Measurements from ENCODE around the gene HYAL1.
A peak's percentile ranks its signal among the peaks of the same experiment; 100 is the strongest.
"Not testable (repeated sequence)": the region's sequence is repeated elsewhere in the genome, so short reads cannot be mapped to it uniquely, and the experiment has no call there.

Gene HYAL1

DNA sequence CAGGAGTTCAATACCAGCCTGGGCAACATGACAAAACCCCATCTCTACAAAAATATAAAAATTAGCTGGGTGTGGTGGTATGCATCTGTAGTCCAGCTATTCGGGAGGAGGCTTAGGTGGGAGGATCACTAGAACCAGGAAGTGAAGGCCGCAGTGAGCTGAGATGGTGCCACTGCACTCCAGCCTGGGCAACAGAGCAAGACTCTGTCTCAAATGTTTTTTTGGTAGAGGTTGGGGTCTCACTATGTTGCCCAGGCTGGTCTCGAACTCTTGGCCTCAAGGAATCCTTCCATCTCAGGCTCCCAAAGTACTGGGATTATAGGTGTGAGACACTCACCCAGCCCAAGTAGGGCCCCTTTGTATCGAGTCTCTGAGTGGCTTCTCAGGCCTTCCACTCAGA, 9.3 kb downstream of the HYAL1 start:
- no peak for DNase-seq (ENCODE audit: low read depth, low spot score)

DNA sequence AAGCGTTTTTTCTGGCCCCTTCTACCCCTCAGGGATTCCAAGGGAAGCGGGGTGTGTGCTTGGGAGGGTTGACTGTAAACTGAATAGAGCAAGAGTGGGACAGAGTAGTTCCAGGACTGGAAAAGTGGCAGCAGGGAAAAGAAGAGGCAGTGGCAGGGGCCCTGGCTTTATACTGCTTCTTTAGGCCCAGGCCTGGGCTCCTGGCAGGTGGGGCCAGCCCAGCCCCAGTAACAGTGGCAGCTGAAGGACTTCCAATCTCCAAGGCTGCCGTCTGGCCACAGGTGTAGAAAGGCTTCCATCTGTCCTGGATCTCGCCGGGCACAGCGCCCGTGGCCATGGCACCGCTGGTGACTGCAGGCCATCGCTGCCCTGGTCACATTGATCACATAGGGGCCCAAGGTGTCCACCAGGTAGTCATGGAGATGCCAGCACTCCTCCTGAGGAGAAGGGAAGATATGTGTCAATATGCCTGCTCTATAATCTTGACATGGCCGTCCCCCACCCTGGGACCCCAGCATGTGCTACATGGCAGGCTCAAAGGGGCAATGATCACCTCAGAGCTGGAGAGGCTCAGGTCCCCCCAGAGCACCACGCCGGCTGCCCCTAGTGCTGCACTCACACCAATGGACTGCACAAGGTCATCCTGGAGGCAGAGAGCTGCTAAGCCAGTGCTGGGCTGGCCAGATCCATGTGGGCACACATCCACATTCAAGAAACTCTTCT, 10.1 kb downstream of the HYAL1 start:
- DNase-seq (ENCODE audit: low read depth, low spot score), result no peak

DNA sequence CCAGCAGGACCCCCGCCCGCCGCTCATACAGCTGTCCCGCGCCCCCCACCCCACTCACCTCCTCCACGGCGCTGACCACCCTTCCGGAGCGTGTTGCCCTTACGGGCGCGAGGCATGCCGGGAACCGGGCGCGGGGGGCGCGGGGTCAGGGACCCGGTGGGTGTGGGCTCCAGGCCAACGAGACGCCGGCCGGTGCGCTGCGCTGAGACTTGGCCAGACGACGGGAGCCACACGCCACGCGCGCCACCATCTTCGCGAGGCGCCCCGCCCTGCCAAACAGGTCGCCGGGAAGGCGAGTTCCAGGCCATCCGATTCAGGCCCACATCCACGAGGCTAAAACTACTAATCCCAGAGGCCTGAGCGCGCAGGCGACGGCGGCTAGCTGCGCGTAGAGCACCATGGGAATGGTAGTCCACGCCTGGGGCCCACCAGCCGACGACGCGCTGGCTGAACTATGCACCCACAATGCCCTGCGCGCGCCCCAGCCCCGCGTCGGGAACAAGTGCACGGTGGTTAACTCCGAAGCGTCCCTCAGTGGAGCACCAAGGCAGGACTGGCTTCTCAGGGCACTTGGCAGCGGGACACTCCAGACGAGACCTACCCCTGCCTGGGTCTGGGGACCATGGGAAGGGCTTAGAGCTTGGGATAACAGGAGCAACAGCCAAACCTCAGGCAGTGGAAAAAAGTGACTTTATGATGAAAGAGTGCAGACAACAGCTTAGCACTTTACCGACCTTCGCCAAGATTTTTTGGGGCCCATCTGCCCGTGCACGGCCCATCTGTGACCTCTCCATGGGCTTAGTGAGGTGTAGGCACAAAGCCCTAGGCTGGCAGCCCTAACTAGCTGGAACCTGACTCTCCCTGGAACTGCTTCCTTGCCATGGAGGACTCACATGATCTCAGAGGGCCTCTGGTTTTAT, 11.0 kb downstream of the HYAL1 start, which contains the start of gene IFRD2:
Gene IFRD2 (minus strand): TSS at position 271 of the 920 bp plus-strand sequence. CDS start 155 bp downstream, at position 116.
- peak; percentile 98 for DNase-seq (ENCODE audit: low read depth, low spot score)

DNA sequence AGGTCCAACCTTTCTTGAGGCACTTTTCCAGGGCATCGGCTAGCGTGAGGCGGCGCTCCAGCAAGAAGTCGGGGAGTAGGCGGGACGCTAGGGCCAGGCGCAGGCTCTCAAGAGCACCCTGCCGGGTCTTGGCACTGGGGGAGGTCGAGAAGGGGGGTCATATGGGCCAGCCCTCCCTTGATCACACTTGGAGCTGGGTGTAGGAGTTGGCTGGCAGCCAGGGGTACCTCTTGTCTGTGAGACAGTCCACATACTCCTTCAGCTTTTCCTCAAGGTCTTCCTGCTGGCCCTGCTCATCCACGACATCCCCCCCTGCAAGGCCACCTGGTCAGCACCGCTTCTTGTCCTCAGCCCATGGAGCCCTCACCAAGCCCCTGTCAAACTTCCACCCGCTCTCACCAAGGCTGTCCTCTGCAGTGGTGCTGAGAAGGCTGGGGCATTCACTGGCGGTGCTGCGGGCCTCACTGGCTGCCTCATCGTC, 13.2 kb downstream of the HYAL1 start:
- DNase-seq (ENCODE audit: low read depth, low spot score), result no peak

DNA sequence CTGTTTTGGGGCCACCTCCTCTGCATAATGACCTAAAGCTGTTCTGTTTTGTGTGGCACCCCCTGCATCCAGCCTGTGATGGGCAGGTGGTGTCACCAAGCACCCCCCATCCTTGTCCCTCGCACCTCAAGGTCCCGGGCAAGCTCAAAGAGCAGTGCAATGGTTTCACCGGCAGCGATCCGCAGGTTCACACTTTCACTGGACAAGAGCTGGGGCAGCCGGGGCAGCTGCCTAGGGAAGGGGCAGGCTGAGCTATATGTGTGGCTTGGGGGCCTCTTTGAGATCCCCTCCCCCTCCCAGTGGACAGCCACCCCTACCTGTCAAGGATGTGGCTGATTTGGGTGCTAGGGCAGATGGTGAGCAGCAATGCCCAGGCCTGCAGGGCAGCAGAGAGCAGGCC, 14.2 kb downstream of the HYAL1 start:
- no peak for DNase-seq (ENCODE audit: low read depth, low spot score)

DNA sequence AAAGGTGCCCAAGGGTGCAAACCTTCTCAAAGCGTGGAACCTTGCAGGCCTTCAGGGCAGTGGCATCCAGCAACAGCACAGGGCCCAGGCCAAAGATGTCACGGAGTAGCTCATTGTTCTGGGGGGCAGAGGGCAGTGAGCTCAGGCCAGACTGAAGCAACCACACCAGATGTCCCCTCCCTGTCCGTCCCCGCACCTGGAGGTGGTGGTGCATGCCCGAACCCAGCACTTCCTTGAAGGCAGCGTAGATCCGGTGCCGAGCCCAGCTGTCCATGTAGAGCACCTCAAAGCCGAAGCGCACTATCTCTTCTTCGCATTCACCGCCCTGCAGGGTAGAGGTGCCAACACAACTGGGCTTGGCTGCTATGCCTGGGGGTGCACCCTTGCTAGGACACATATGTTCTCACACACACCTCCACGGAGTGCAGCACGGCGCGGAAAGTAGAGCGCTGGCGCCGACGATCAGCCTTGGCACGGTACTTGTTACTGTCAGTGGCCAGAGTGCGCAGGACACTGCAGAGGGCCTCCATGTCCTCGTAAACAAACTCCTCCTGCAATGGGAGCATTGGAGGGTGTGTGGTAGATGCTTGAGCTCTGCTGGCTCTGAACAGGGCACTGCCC, 14.9 kb downstream of the HYAL1 start:
- DNase-seq (ENCODE audit: low read depth, low spot score), result no peak

DNA sequence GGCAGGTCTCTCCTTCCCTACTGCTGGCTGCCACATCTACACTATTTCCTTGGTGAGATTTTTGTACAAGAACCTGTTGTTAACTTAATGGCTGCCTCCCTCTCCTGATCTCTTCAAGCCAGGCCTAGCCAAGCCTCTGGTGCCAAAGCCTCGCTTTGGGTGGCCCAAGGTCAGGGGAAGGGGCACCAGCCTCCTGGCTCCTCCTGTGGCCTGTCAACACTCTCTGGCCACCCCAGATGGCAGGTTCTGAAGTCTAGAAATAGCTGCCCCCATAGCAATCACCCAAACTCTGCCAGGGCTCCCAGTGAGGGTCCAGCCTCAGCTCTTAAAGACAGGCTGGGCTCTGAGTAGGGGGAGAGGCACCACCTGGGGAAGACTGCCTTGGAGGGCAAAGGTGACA, 16.1 kb downstream of the HYAL1 start:
- no peak for DNase-seq (ENCODE audit: low read depth, low spot score)

DNA sequence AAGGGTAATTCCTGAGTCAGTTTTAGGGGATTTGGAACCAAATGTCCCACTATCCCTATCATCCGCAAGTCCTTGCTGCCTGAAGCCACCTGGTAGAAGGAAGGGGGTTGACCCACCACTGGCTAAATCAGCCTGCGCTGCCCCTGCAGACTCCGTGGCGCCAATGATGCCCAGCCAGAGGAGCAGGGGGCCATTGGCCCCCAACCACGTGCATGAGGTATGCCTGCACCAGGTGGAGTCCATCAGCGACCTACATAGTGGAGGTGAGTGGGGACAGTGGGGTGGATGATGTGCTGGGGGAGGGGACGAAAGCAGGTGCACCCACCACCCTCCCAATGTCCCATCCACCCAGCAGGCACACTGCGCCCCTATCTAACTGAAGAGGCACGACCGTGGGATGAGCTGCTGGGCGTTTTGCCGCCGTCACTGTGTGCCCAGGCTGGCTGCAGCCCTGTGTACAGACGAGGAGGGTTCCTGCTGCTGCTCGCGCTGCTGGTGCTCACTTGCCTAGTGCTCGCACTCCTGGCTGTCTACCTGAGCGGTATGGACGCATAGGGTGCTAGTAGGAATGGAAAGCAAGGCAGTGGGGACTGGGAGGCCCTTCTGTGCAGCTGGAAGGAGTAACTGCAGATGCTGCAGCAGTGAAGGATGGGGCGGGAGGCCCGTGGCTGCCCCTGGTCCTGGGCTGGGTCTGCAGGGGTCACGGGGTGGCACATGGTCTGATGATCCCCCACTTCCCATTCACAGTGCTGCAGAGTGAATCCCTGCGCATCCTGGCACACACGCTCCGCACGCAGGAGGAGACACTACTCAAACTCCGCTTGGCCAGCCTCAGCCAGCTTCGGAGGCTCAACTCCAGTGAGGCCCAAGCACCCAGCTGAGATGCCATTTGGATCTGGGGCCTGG, 16.8 kb downstream of the HYAL1 start:
- no peak for DNase-seq (ENCODE audit: low read depth, low spot score)

DNA sequence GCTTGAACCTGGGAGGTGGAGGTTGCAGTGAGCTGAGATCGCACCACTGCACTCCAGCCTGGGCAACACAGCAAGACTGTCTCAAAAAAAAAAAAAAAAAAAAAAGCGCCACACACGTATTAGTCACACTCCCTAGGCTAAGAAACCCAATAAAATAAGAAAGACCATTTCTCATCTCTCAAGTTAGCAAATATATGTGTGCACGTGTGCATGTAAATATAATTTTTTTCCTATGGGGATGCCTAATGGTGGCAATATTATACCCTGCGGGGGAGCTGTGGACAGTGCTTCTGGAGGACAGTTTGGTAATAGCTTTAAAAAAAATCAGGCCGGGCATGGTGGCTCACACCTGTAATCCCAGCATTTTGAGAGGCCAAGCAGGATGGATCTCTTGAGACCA, 19.3 kb downstream of the HYAL1 start:
- not testable (repeated sequence) for DNase-seq (ENCODE audit: low read depth, low spot score)

DNA sequence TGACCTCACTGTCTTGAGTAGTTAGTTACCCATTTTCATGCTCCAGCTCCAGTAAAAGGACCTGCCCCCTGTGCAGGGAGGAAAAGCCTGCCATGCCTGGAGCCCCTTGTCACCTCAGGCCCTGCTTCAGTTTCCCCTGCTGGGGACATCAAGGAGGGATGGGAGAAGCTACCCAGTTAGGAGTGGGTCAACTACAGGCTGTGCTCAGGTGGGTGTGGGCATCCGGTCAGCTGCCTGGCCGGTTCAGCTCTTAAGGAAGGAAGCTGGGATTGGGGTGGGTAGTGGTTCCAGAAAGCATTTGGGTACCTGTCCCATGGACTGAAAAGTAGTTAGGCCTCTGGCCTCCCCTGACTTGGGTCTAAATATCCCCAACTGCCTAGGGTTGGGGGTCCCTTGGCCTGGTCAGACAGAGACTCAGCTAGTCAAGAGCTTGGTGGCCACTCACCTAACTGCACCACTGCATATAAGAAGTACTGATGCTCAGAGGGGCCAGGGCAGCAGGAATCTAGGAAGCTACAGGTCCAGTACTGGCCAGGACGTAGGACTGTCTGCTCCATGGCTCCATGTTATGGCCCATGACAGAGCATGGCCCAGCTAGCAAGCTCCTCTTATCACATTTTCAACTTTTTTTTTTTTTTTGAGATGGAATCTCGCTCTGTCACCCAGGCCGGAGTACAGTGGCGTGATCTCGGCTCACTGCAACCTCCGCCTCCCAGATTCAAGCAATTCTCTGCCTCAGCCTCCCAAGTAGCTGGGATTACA, 23.9 kb downstream of the HYAL1 start:
- DNase-seq (ENCODE audit: low read depth, low spot score), result no peak

DNA sequence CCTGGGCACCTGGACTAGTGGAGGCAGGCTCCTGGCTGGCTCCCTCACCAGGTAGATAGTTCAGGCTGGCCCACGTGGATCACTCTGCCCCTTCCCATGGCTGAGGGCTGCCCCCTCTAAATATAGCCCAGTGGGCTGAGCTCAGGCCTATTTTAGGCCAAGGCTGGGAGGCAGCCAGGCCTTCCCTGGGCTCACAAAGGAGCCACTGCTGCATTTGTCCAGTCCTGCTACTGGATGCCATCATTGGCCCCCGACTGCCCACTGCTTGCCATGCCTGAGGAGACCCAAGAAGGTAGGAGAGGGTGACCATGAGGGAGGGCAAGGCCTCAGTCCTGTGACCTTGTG, 24.5 kb downstream of the HYAL1 start, which contains the start of gene LSMEM2:
Gene LSMEM2 (plus strand): TSS at position 208 of the 345 bp plus-strand sequence. CDS start 27 bp downstream, at position 235.
- no peak for DNase-seq (ENCODE audit: low read depth, low spot score)

DNA sequence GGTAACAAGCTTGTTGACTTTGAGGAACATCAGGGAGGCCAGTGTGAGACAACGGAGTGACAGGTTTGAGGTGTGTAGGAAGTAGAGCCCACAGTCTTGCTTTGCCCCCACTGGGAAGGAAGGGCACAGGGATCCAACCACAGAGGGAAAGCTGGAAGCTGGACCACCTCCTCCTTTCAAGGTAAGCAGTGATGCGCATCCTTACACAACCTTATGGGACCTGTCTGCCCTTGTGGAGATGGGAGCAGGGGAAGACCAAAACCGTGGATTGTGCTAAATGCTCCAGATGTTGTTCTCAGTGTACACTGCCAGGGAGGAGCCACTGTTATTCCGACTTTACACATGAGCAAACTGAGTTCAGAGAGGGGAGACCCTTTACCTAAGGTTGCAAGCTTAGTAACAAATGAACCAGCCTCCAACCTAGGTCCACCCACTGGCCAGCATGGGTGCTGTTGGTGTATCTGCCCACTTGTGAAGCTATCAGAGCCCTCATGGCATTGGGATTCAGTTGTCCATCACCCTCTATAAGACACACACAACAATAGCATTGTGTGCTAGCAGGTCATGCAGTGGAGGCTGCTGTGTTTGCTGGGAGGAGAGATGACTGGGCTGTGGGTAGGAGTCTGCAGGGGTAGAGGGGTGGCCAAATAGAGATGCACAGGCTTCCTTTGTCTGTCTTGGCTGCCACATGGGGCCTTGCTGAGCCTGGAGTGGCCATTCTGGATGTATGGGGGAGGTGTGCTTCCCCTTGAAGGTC, 25.1 kb downstream of the HYAL1 start:
- no peak for DNase-seq (ENCODE audit: low read depth, low spot score)

DNA sequence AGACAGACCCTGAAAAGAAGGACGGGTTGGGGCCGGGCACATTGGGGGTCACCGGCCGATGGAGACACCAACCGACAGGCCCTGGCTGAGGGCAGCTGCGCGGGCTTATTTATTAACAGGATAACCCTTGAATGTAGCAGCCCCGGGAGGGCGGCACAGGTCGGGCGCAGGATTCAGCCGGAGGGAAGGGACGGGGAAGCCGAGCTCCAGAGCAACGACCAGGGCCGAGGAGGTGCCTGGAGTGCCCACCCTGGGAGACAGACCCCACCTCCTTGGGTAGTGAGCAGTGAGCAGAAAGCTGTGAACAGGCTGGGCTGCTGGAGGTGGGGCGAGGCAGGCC, 26.6 kb downstream of the HYAL1 start:
- DNase-seq (ENCODE audit: low read depth, low spot score), result no peak

DNA sequence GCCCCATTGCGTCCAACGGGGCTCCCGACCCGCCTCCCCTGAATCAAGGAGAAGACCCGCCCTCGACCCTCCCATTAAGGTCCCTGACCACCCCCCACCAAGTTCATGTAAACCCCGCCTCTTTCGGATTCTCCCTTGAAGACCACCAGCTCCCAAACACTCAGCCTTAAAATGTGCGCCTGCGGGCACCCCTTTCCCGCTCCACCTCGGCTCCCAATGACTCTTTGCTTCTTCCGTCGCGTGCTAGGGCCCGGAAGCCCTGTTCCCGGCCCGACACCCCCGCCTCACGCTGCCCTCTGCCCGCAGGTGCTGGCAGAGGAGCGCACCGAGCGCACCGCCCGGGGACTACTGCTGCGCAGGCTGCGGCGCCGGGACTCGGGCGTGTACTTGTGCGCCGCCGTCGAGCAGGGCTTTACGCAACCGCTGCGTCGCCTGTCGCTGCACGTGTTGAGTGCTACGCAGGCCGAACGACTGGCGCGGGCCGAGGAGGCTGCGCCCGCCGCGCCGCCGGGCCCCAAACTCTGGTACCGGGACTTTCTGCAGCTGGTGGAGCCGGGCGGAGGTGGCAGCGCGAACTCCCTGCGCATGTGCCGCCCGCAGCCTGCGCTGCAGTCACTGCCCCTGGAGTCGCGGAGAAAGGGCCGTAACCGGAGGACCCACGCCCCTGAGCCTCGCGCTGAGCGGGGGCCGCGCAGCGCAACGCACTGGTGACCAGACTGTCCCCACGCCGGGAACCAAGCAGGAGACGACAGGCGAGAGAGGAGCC, 27.2 kb downstream of the HYAL1 start:
- DNase-seq (ENCODE audit: low read depth, low spot score), result peak; percentile 46

DNA sequence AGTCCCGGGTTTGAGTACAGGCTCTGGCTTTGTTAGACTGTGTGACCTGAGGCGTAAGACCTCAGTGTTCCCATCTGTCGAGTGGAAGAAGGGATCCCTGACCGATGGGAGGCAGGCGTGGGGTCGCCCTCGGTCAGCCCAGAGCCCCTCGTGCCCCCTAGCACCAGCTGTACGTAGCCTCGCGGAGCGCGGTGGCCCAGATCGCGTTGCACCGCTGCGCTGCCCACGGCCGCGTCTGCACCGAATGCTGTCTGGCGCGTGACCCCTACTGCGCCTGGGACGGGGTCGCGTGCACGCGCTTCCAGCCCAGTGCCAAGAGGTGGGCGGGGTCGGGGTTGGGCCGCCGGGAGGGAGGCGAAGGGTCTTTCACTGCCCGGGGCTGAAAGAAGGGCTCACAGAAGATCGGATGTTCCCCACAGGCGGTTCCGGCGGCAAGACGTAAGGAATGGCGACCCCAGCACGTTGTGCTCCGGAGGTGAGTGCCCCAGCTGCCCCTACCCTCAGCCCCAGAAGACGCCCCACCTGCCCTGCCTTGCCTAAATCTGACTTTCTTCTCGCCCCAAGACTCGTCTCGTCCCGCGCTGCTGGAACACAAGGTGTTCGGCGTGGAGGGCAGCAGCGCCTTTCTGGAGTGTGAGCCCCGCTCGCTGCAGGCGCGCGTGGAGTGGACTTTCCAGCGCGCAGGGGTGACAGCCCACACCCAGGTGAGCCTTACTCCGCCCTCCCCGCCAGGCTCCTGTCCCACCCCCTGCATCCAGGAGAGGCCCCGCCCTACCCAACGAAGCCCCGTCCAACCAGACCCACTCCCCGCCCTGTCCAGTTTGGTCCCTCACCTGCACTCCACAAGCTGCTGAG, 28.0 kb downstream of the HYAL1 start:
- DNase-seq (ENCODE audit: low read depth, low spot score), result peak; percentile 69

DNA sequence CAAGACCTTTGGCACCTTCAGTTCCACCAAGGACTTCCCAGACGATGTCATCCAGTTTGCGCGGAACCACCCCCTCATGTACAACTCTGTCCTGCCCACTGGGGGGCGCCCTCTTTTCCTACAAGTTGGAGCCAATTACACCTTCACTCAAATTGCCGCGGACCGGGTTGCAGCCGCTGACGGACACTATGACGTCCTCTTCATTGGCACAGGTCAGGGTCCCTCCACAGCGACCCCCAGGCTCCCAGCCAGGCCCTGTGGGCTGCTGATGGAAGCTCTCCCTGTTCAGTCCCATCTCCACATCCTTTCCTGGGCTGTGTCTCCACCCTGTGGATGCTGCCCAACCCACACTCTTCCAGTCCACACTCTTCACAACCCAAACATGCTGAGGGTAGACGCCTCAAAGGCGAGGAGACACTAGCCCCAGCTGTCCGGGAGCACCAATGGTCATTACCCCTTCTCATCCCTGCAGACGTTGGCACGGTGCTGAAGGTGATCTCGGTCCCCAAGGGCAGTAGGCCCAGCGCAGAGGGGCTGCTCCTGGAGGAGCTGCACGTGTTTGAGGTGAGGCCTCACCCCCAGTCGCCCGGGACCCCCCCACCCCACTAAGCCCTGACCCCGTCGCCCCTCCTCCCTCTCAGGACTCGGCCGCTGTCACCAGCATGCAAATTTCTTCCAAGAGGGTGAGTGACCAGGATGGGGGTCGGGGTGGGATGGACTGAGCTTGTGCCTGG, 28.8 kb downstream of the HYAL1 start:
- peak; percentile 88 for DNase-seq (ENCODE audit: low read depth, low spot score)

DNA sequence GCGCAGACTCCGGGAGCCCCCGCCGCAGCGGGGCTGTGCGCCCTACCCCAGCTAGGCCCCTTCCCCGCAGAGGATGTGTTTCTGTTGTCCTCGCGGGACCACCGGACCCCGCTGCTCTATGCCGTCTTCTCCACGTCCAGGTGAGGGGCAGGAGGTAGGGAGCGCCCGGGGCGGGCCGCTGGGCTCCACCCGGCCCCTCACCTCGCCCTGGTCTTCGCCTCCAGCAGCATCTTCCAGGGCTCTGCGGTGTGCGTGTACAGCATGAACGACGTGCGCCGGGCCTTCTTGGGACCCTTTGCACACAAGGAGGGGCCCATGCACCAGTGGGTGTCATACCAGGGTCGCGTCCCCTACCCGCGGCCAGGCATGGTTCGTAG, 29.7 kb downstream of the HYAL1 start:
- no peak for DNase-seq (ENCODE audit: low read depth, low spot score)
